ENCODE data around the gene BPIFB2.
"Not testable (repeated sequence)": the region's sequence is repeated elsewhere in the genome, so short reads cannot be mapped to it uniquely, and the experiment has no call there.

BPIFB2 gene

GRCh38 chr20:33007376-33008335 is at the start of gene BPIFB2:
BPIFB2 (plus strand) TSS chr20:33007704; CDS start chr20:33008575, 871 bp downstream.
- in situ Hi-C loops (cut with HindIII; ENCODE audit: low sequenced_read_pairs), result no loop called here

GRCh38 chr20:32958574-32958973 is 48.9 kb upstream of the BPIFB2 start:
- in situ Hi-C loops (cut with HindIII; ENCODE audit: low sequenced_read_pairs), result no loop called here

GRCh38 chr20:32959351-32960221 is 47.9 kb upstream of the BPIFB2 start:
- in situ Hi-C loops (cut with HindIII; ENCODE audit: low sequenced_read_pairs), result no loop called here

- in situ Hi-C loops (cut with HindIII; ENCODE audit: low sequenced_read_pairs), result no loop called here
Measured at GRCh38 chr20:32960222-32960518, 47.3 kb upstream of the BPIFB2 start.

GRCh38 chr20:32960849-32961731 is 46.4 kb upstream of the BPIFB2 start:
- in situ Hi-C loops (cut with HindIII; ENCODE audit: low sequenced_read_pairs), result no loop called here

GRCh38 chr20:32962053-32962452 is 45.5 kb upstream of the BPIFB2 start:
- in situ Hi-C loops (cut with HindIII; ENCODE audit: low sequenced_read_pairs), result no loop called here

- in situ Hi-C loops (cut with HindIII; ENCODE audit: low sequenced_read_pairs), result not testable (repeated sequence)
Measured at GRCh38 chr20:32962646-32963045, 44.9 kb upstream of the BPIFB2 start.

GRCh38 chr20:32963176-32963575 is 44.3 kb upstream of the BPIFB2 start:
- in situ Hi-C loops (cut with HindIII; ENCODE audit: low sequenced_read_pairs), result no loop called here

GRCh38 chr20:32964575-32964974 is 42.9 kb upstream of the BPIFB2 start:
- in situ Hi-C loops (cut with HindIII; ENCODE audit: low sequenced_read_pairs), result no loop called here

- in situ Hi-C loops (cut with HindIII; ENCODE audit: low sequenced_read_pairs), result no loop called here
Measured at GRCh38 chr20:32965115-32965514, 42.4 kb upstream of the BPIFB2 start.

- in situ Hi-C loops (cut with HindIII; ENCODE audit: low sequenced_read_pairs), result no loop called here
Measured at GRCh38 chr20:32965581-32966373, 41.7 kb upstream of the BPIFB2 start.

- in situ Hi-C loops (cut with HindIII; ENCODE audit: low sequenced_read_pairs), result no loop called here
Measured at GRCh38 chr20:32966382-32966781, 41.1 kb upstream of the BPIFB2 start.

GRCh38 chr20:32966881-32967781 is 40.4 kb upstream of the BPIFB2 start:
- in situ Hi-C loops (cut with HindIII; ENCODE audit: low sequenced_read_pairs), result no loop called here

GRCh38 chr20:32967961-32968457 is 39.5 kb upstream of the BPIFB2 start:
- in situ Hi-C loops (cut with HindIII; ENCODE audit: low sequenced_read_pairs), result no loop called here

GRCh38 chr20:32968478-32969241 is 38.8 kb upstream of the BPIFB2 start:
- in situ Hi-C loops (cut with HindIII; ENCODE audit: low sequenced_read_pairs), result no loop called here

- in situ Hi-C loops (cut with HindIII; ENCODE audit: low sequenced_read_pairs), result no loop called here
Measured at GRCh38 chr20:32969356-32970114, 38.0 kb upstream of the BPIFB2 start.
